WI38 (cell line): Measurements from ENCODE around the gene DCLK2.

ENCODE experiments used
- H3K4me3 ChIP-seq: 2 replicates; pipeline ENCODE4 v1.5.1; 2011; ENCODE audit warnings: low read depth, mild to moderate bottlenecking, control low read depth, low read length
- TF ChIP-seq, protein P1 (sequence below): IDR thresholded peaks from 2 replicates; pipeline ENCODE4 v1.5.1; 2012; ENCODE audit warnings: low read depth, mild to moderate bottlenecking, control low read depth, low read length

DCLK2 gene

DNA sequence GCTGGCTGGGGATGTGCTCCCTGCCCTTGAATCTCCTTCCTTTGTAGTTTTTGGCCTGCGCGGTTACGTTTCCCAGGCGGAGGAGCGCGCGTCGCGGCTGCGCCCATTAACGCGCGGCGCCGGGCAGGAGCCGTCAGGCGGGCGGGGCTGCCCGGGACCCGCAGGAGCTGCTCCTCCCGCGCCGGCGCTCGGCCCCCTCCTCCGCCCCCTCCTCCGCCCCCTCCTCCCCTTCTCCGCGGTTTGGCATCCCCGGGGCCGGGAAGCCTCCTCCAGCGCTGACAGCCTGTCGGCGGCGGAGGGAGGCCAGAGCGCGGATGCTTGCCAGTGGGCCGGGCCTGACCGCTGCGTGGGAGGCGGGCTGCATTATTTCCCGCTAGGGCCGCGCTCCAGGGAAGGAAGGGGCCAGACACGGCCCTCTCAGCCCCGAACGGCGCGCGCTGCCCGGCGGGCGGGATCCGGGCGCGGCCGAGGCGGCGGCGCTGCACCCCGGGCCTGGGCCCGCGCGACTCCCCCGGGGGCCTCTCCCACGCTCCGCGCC, at the start of gene DCLK2:
Gene DCLK2, plus strand, starts transcription at position 405 of the 538 bp plus-strand sequence. CDS start 583 bp downstream, outside the sequence.
- peak within 1 kb of the TSS; percentile 88 for H3K4me3 ChIP-seq
- TF ChIP-seq, protein P1, sequence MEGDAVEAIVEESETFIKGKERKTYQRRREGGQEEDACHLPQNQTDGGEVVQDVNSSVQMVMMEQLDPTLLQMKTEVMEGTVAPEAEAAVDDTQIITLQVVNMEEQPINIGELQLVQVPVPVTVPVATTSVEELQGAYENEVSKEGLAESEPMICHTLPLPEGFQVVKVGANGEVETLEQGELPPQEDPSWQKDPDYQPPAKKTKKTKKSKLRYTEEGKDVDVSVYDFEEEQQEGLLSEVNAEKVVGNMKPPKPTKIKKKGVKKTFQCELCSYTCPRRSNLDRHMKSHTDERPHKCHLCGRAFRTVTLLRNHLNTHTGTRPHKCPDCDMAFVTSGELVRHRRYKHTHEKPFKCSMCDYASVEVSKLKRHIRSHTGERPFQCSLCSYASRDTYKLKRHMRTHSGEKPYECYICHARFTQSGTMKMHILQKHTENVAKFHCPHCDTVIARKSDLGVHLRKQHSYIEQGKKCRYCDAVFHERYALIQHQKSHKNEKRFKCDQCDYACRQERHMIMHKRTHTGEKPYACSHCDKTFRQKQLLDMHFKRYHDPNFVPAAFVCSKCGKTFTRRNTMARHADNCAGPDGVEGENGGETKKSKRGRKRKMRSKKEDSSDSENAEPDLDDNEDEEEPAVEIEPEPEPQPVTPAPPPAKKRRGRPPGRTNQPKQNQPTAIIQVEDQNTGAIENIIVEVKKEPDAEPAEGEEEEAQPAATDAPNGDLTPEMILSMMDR, result no peak

DNA sequence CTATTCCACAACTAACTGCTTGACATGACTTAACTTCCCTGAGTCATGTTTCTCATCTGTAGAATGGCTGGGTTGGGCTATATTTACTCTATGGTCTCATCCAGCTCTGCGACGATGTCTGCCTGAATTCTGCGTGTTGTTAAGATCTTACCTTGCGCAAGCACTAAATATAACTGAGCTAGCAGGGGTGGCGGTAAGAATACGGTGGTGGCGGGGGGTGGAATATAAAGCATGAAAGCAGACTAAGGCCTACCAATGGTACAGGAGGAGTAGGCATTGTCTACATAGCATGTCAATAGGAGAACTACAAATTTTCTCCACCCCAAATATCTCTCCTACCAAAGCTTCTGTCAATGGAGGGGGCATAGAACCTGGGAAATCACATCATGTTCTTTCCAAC, 45.7 kb upstream of the DCLK2 start:
- TF ChIP-seq, protein P1, result no peak
- no peak overlapping the region for H3K4me3 ChIP-seq

DNA sequence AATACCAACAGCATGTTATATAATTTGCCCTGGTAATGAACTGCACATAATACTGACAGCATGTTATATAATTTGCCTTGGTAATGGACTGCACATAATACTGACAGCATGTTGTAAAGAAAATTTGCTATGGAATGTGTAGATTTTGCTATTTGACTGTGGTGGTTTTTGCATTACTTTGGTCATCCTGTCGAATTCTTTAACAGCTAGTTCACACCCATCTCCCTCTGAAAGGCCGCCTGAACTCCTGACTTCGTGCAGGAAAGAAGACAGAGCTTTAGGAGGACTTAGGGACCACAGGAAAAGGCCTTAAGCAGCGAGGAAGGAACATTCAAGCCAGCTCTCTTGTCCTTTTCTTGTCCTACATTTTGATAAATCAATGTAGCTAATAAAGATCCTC, 45.2 kb upstream of the DCLK2 start:
- TF ChIP-seq, protein P1, result no peak
- H3K4me3 ChIP-seq, result no peak overlapping the region

DNA sequence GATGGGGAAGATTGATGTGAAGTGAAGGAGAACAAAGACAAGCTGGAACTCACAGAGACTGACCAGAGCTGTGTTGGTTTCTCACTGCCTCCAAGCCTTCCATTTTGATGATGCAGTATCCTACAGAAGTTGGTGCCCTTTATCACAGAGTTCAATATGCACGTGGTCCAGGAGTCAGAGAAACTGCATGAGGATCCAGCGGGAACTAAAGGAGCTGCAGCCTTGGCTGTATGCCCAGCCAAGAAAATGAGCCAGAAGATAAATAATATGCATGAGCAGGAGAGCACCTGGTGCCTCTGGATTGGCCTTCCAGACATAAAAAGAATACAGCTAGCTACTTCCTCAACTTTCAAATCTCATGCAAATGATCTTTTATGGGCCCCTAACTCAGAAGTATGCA, 44.3 kb upstream of the DCLK2 start:
- TF ChIP-seq, protein P1, result no peak
- no peak overlapping the region for H3K4me3 ChIP-seq

DNA sequence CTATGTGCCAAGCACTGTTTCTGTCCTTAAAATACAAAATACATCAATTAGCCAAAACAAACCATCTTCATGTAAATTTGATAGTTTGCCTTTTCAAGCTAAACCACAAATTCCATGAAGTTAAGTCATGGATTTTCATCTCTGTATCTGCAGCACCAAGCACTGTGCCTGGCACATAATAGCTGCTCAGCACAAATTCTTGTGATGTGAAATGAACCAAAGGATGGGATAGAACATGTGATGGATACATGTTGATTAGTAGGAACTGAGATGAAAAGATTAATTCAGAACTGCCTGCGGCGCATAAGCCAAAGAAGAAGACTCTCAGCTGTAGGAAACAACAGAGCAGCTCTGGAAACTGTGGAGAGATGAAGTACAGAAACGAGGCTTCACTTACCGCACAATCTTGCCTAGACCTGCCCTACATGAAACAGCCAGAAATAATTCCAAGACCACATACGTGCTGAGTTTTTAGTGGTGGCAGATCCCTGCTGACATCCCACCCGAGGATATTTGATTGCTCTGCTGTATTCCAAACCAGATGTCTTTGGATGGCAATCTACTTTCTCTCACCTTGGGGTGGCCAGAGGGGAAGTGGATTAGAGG, 40.9 kb upstream of the DCLK2 start:
- no peak overlapping the region for H3K4me3 ChIP-seq
- TF ChIP-seq, protein P1, result no peak

DNA sequence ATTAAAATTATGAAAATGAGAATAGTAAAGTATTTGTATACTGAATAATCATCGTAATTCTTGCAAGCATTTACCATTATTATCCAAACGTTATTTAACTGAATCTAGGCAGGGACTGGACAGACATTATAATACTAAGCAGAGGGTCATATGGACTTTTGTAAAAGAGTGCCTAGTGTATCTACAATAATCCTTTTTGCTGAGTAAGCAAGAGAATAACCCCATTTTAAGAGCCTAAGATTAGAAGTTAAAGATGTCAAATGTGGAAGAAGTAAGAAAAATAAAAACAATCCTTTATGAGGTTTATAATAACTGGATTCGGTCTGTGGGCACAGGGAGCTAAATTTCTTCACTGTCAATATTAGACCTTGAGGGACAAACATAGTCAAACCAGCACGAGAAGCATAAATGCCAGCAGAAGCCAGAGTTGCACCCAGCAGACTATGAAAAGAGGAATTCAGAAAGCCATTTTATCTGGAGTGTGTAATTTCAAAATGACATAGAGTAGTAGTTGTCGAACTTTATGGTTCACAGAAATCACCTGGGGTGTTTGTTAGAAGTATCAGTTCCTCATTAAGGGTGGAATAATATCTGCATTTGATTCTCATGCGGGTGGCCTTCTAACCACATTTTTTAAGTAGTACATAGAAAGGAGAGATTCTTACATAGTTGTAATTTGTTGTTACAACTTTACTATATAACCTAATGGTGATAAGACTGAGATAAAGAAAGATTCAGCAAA, 39.7 kb upstream of the DCLK2 start:
- TF ChIP-seq, protein P1, result no peak
- H3K4me3 ChIP-seq, result no peak overlapping the region

DNA sequence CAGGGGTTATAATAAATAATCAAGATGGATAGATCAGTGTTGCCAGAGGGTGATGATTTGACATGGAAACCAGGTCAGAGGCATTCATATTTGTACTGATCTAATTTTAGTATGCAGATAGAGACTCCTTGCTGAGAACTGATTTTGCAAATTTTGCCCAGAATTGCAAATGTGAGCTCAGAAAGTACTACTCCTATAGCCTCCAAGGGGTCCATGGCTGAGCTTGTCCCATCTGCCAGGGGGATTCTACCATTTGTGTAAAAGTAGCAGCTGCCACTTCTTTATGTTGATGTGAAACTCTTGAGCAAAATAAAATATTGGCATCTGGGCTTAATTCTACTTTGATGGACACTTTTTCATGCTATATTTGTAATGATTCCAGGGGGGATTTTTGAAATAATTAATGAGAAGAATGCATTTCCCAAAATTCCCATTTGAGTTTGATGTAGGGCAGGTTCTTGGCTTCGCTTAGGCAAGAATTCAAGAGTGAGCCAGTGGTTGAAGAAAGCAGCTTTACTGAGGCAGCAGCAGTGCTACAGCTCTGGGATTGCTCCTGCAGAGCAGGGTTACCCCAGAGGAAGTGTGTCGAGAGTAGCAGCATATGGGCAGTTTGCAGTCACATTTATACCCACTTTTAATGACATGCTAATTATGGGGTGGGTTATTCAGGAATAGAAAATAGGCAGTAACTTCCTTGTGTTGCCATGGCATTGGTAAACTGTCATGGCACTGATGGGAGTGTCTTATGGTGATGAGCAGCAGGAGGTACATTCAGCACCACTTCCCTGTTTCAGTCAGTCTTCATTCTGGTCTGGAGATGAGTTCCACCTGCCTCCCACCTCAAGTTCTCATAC, 38.7 kb upstream of the DCLK2 start:
- H3K4me3 ChIP-seq, result no peak overlapping the region
- TF ChIP-seq, protein P1, result no peak
